HG03097 (cell line): ENCODE measurements around the gene LARGE1.
"Not testable (repeated sequence)": the region's sequence is repeated elsewhere in the genome, so short reads cannot be mapped to it uniquely, and the experiment has no call there.

Source experiments
- ATAC-seq: cut with Tn5 transposase; IDR thresholded peaks from one replicate; pipeline ENCODE4 v1.9.1; 2021; ENCODE audit not compliant: unreplicated experiment, low FRiP score

The LARGE1 gene

DNA sequence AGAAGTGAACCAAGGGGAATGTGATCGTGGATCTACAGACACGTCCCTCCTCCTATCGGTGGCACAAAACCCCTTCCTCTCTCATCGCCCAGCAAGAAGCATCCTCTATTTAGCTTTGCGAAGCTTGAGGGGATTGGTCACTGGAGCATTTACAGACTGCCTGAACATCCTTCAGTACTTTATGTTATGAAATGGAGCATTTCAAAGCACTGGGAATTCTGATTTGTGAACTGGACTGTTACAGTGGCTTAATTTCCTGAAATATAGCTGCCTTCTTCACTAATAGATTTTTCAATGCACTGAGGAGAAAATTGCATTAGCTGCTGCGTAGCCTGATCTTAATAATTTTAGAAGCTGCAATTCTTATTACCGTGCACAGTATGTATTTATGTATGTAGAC lies 344.5 kb downstream of the LARGE1 start:
- ATAC-seq, result no peak

DNA sequence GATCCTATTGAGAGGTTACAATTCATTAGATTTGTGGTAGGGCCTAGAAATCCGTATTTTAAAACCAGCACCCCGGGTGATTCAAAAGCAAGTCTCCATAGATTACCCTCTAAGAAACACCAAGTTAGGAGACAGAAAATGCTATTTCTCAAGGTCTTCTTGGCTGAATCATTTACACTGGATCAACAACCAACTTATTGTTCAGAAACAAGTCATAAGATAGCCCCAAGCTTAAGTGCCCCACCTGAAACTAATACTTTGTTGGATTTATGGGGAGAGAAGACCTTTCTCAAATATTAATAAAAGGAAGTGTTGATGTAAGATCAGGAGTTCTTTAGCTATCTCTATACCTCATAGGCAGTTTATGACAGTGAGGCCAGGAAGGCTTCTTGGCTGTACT lies 345.2 kb downstream of the LARGE1 start:
- ATAC-seq, result no peak

DNA sequence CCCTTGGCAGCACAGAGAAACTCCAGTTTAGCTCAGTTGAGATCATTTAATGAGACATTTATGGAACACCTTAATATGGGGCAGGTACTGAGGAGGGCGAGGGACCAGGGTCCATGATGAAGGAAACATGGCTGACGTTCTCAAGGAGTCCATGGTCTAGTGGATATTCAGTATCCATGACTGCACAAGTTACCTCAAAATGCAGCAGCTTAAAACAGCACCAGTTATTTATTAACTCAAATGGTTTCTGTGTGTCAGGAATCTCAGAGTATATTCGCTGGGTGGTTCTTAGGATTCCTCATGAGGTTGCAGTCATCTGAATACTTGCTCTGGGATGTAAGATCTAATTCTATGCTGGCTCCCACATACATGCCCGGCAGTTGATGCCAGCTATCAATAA lies 346.8 kb downstream of the LARGE1 start:
- no peak for ATAC-seq

DNA sequence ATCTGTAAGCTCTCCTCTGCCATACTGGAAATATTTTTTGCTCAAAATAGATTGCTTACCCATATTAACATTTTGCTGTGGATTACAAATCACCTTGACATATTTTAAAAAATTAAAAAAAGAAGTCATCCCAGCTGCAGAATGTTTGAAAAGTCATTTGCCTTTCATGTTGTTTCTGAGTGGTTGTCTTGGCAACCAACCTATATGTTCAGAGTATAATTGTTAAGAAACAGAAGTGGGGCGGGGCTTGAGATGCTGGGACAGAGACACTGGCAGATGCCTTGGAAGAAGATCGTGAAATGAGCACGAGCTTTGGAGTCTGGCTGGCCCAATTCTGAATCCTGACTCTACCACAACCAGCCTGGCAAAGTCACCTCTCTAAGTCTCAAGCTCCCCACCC lies 348.2 kb downstream of the LARGE1 start:
- no peak for ATAC-seq

- ATAC-seq, result no peak
Observed at GRCh38 chr22:33570110-33570509, 350.2 kb downstream of the LARGE1 start.

DNA sequence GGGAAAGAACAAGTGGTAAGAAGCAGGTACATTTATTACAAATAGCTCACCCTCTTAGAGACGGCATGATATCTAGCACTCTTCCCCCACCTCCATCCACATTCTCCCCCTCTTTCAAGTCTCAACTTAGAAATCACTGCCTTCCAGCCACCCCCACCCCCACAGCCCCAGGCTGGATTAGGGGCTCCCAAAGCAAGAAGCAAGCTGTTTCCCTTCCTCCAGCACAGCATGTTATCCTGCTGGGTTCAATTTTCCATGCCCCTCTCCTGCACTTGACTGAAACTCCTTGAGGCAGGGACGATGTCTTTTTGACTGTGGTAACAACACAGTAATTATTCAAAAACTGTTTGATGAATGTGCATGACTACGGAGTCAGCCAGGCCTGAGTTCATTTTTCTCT lies 350.7 kb downstream of the LARGE1 start:
- ATAC-seq, result no peak

- no peak for ATAC-seq
Observed at GRCh38 chr22:33569018-33569417, 351.3 kb downstream of the LARGE1 start.

DNA sequence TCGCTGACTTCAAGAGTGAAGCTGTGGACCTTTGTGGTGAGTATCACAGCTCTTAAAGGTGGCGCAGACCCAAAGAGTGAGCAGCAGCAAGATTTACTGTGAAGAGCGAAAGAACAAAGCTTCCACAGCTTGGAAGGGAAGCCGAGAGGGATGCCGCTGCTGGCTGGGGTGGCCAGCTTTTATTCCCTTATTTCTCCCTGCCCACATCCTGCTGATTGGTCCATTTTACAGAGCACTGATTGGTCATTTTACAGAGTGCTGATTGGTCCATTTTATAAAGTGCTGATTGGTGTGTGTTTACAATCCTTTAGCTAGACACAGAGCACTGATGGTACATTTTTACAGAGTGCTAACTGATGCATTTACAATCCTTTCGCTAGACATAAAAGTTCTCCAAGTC lies 353.8 kb downstream of the LARGE1 start:
- ATAC-seq, result not testable (repeated sequence)

GRCh38 chr22:33565580-33565995 lies 354.7 kb downstream of the LARGE1 start:
- ATAC-seq, result no peak

- no peak for ATAC-seq
Observed at GRCh38 chr22:33564683-33565082, 355.6 kb downstream of the LARGE1 start.

DNA sequence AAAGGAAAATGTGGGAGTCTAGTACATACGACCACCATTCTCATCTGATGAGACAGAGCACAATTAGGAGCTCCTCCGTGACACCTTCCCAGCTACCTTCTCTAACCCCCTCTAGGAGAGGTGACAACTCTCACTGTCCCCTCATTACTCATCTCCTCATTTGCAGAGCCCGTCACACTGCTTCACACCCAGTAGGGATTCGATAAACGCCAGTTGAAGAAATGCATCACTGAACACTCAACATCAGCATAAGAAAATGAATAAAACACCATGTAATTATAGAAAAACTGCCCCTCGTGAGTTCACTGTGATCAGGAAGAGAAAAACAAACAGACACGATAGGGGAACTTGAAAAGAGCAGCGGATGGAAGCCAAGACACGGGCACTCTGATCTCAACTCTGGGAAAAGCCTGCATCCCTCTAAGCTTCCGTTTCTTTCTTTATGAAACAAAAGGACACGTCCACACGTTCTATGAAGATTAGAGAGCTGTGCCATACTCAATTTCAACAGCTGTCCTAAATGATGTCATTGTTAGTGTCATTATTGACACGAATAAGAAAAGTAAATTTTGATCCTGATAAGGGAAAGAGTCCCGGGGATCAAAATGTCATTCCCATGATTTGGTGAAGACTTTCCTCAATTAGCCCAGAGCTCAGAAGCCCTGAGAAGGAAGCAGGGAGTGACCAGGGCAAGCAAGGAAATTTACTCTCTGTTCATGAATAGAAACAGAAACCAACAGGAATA lies 356.9 kb downstream of the LARGE1 start:
- no peak for ATAC-seq

DNA sequence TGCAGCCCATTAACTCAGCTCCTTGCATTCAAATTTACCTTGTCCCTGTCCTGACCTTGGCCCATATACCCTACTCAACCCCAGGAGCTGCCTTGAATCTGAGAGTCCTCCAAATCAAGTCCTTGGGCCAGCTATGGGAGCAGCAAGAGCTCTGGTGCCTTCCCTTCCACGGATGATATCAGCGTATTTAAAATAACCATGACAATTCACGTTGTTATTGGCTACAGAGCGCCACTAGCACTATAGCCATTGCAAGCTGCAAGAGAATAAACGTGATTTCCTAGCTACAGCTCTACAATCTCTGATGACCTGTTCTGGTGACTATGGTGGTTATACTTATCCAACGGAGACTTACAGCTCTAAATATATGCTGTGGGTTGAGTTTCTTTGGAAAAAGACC lies 357.8 kb downstream of the LARGE1 start:
- ATAC-seq, result no peak

DNA sequence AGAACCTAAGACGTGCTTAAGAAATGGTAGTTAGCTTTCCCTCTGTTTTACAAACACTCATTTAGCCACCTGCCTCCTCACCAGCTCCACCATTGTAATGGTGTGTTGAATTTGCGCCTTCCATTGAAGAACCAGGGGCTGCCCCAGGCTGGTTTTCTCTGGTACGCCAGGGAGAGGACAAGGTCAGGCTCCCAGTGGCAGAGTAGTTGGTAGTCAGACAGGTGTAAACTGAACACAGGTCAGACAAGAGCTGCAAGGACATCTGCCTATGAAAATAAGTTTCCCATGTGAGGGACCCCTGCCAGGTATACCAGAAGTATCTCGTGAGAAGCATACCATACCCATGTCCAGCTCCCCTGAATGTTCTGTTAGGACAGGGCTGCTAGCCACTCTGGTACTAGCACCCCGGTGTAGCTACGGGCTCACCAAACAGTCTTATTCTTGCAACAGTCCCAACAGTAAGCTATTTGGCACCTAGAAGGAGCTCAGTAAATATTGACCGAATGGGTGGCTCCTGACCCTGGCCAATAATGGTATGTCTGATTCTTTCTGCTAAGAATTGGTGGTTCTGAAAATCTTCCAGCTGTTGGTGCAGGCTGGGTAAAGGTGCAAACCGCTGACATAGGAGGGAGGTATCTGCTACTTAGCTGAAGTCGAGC lies 359.0 kb downstream of the LARGE1 start:
- no peak for ATAC-seq

DNA sequence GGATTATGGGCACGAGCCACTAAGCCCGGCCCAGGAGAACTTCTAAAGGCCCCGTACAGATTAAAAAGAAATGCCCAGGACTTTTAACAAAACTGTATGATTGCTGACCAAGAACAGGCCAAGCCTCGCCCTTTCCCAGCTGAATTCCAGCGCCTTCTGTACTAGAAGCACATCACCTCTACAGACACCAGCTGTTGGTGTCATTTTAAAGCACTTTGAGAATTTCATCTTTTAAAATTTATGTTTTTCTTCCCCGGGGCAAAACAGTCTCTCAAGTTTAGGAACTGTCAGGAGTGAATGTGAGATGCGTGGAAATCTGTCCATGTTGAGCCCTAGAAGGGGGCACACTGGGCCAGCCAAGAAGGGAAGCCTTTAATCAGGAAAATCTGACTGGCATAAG lies 362.4 kb downstream of the LARGE1 start:
- ATAC-seq, result no peak

- no peak for ATAC-seq
Observed at GRCh38 chr22:33555814-33556522, 364.3 kb downstream of the LARGE1 start.

GRCh38 chr22:33553493-33553892 lies 366.8 kb downstream of the LARGE1 start:
- ATAC-seq, result no peak

- no peak for ATAC-seq
Observed at GRCh38 chr22:33544707-33545106, 375.6 kb downstream of the LARGE1 start.

DNA sequence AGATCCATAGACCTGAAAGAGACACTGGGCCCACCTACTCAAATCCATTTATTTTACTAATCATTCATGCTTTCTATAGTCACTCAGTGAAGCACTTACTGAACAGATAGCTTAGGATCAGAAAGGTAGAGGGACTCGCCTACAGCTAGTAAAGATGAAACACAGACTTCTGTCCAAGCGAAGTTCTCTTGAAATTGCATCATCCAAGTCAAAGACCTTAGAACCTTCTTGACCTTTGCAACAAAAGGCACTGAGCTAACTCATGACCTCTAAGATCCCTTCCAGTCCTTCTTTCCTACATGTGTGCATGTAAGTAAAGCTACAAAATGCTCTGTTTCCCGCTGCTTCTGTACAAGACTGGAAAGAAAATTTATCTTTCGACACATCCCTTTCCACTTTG lies 377.6 kb downstream of the LARGE1 start:
- no peak for ATAC-seq

DNA sequence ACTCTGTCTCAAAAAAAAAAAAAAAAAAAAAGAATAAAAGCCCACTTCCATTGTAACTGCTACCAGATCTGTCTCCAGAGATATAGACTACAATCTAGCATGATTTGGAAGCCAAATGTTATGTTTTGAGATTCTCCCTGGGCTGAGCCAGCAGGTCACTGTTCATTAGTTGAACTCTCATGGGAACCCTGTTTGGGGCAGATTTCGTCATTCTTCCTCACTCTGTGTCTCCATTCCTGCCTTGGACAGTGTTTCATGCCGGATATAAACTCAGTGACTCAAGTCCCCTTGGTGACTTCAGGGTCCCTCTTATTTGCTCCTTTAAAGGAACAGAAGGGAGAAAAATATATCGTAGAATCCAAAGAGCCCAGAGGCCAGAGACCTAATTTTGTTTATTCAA lies 378.1 kb downstream of the LARGE1 start:
- no peak for ATAC-seq

DNA sequence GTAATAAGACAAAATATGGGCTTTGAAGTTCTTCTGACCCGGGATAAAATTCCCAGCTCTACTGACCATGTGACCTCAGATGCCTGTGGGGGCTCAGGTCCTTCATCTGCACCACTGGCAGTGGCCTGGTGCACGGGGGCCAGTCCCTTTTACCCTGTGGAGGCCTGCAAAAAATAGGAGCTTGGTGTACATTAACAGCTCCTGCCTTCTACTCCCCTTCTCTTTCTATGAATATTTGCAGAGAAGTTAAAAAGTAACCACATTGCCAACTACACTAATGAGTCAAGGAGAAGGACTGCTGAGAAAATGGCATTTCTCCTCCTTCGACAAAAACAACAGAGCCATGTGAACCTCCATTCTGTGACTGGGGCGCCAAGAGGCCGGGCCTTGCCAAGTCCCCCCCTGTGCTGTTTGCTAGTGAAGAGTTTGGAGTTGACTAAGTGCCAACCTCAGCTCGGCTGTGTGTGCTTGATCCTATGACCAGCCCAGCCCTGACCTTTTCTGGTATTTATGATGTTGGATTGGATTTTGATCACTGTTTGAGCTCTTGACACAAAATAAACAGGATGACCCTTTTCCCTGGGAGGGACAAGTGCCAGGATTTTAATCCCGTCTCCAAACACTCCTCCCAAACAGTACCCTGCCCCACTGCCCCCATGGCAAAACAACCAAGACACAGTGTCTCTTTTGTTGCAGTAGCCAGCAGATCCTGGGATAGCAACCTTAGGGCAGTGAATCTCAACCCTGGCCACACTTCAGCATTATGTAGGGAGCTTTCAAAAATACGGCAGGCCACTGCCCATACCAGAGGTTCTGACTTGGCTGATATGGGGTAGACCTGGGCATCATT lies 380.1 kb downstream of the LARGE1 start:
- ATAC-seq, result no peak
